ENCODE measurements around the gene NBEAL2.

DNA sequence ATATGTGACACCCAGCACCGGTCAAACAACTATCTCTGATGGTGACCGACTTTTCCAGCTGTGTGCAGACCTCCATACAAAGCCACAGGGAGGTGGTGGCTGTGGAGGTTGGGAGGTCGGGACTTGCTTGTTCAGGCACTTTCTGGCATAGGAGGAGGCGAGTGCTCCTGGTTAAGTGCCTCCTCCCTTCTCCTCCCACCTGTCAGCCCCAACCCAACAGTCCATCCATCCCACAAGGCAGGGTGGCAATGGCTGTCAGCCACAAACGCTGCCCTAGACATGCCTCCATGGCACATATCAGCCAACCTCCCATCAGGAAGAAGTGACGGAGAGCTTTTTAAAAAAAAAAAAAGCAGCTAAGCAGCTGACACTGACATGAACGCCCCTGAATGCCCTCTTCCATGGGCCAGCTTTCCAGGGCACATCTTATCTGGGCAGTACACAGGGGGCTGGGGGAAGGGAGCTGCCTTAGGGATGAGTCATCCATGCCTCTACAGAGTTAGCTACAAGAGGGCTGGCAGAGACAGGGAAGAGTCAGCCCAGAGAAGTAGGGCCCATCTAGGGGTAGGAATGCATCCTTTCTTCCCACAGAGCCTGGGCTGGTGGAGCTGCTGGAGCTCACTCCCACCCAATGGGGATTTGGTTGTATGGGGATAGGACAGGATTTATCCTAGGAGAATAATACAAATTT lies 44.2 kb upstream of the NBEAL2 start:
- TF ChIP-seq EZH2 (IDR thresholded peaks at IDR 0.05), result no peak
- no peak for TF ChIP-seq POLR2AphosphoS5 (IDR thresholded peaks at IDR 0.05; ENCODE audit: borderline replicate concordance, low read depth, low read length)
